ENCODE data around the gene MYO1H.
"Not testable (repeated sequence)": the region's sequence is repeated elsewhere in the genome, so short reads cannot be mapped to it uniquely, and the experiment has no call there.

Gene MYO1H

DNA sequence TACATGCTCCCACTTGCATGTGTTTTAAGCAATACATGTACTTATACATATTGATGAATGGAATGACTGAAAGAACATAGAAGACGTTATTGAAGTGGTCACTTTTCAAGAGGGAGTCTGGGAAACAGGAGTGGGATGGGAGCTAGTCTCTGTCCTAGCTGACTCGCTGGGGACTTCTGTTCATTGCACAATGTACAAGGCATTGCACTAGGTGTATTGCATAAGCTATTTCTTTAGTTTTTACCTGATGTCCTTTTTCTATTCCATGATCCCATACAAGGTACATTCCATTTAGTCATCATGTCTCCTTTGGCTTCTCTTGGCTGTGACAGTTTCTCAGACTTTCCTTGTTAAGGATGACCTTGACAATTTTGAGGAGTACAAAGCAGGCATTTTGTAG is 4.0 kb upstream of the MYO1H start:
- DNase-seq (ENCODE audit: low spot score): no peak

DNA sequence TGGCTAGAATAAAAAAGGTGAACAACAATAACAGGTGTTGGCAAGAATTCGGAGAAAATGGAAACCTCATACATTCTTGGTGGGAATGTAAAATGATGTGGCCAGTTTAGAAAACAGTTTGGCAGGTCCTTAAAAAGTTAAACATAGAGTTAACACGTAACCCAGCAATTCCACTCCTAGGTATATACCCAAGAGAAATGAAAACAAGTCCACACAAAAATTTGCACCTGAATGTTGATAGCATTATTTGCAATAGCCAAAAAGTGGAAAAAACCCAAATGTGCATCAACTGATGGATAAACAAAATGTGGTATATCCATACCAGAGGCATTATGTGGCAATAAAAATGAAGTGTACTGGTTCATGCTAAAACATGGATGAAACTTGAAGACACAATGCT is 2.3 kb upstream of the MYO1H start:
- no peak for DNase-seq (ENCODE audit: low spot score)

DNA sequence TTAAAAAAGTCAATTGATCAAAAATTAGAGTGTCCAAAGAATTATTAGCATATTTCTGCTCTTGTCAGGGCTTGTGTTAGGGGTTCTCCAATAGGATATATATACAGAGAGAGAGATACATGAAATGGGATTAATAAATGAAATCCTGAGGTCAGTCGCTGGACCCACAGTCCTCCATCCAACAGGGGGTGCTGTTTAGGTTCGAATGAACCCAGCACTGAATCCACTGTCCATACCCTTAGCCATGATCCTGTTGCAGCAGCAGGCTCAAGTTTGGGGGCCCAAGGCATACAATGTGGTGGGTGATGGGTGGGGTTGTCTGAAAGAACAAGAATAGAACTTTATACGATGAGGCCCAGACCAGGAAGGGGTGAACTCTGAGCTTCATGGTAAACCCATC is 780 bp upstream of the MYO1H start:
- DNase-seq (ENCODE audit: low spot score): no peak

DNA sequence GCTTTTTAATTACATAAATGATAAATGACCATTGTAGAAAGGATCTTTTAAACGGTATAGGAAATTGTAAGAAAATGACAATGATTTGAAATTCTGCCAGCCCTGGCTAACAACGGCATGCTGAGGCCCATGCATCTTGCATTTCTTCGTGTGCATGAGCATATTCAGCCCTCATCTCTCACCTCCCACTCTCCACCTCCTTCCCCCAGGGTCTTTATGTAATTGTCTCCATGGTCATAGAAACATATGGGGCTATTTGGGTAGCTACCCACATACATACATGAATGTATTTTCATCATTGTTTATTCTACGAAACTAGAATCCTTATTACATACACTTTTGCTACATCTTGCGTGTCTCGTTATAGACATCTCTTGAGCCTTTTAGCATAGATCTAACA is 4.5 kb downstream of the MYO1H start:
- DNase-seq (ENCODE audit: low spot score): no peak

DNA sequence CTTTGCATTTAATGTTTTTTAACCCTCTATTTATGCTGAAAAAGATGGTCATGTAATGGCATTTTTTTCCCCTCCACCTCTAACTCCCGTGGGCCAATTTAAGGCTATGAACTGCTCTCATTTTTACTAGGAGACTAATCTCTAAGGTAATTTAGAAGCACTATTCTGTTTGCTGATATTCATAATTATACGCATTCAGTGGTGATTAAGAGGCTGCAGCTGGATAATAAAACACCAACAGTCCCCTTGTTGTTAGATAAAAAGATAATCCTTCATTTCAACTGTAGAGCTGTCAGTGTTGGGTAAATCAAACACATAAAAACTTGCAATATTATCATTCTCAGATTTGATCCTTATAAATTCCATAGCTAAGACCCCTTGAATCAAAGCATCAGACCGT is 8.9 kb downstream of the MYO1H start:
- no peak for DNase-seq (ENCODE audit: low spot score)

DNA sequence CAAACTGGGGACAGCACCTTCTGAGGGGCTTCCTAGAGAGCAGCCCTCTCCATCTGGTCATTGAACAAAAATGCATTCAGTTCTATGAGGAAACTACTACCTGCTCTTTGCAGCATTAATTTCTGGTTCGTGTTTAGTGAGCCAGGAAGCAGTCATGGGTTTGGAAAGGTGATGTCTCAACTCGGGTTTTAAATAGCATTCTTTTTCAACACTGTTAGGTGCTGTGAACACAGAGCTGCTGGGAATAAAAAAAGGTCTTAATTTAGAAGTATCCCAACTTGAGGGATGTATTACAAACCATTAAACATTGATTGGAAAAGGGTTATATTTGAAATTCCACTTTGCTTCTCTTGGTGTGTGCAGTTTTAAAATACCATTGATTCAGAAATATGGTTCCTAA is 9.3 kb downstream of the MYO1H start:
- no peak for DNase-seq (ENCODE audit: low spot score)

DNA sequence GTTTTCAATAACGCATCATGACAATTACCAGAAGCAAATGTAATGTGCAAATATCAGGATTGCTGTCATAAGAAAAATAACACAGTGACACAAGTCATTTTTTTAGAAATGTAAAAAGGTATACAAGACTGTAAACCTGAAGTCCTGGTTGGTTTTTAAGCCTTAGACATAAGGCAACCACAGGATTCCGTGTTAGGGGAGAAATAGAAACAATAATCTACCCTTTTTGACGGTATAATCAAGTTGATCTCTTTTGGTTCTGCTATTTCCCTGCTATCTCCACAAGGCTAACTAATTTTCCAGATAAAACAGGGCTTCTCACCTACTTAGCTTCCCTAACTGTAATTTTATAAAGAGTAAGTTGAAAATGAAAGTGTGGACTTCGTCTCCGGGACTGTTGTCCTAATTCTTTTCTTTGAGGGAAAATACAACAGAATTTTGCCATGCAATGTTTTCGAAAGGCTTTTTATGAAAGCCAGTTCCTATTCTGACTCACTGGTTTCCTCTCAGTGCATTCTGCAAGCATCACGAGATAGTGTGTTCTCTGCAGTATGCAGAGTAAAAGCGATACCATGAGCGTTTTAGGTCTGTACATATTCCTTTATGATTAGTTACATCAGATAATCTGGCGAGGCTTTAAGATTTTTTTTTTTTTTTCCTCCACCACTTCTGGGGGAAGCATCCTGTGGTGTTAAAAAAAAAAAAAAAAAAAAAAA is 10.6 kb downstream of the MYO1H start:
- DNase-seq (ENCODE audit: low spot score): no peak

DNA sequence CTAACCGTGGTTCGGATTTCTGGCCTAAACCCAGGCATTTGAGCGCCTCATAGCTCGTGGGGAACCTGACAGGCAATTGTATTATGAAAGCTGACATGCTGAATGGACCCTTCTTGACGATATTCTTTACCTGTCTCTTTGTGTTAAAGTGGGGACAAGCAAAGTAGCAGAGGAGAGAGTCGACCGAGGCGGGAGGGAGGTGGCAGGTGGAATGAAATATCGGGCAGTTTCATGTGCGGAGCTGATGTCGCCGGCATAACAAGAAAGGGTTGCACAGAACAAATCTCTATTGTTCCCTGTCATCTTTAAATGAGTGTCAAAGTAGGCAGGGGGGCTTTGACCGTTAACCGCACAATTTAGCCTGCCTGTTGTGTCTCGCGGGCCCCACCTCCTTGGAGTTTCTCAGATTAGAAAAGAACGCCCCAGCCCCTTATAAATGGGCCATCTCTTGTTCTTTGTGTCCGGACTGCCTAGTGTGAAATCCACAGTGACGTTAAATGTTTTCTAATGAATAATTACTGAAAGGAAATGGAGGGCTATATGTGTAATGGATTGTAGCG is 11.5 kb downstream of the MYO1H start:
- no peak for DNase-seq (ENCODE audit: low spot score)

DNA sequence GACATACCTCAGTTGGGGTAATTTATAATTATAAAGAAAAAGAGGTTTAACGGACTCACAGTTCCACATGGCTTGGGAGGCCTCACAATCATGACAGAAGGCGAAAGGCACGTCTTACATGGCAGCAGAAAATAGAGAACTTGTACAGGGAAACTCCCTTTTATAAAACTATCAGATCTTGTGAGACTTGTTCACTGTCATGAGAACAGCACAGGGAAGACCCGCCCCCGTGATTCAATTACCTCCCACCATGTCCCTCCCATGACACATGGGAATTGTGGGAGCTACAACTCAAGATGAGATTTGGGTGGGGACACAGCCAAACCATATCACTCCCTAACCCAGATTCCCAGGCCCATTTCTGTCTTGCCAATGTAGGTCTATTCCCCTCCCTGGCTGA is 22.1 kb downstream of the MYO1H start:
- no peak for DNase-seq (ENCODE audit: low spot score)

DNA sequence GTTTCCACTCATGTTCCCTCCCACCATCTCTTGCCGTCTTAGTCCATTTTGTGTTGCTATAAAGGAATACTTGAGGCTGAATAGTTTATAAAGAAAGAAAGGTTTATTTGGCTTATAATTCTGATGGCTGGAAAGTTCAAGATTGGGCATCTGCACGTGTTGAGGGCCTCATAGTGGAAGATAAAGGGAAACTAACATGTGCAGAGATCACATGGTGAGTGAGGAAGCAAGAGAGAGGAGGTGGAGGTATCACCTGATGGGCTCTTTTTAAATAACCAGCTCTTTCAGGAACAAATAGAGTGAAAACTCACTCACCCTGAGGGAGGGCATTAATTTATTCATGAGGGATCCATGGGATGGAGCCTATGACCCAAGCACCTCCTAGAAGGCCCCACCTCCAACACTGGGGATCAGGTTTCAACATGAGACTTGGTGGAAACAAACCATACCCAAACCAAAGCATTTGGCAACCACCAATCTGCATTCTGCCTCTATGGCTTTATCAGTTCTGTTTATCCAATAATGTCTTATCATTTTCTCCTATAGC is 29.5 kb downstream of the MYO1H start:
- DNase-seq (ENCODE audit: low spot score): no peak

DNA sequence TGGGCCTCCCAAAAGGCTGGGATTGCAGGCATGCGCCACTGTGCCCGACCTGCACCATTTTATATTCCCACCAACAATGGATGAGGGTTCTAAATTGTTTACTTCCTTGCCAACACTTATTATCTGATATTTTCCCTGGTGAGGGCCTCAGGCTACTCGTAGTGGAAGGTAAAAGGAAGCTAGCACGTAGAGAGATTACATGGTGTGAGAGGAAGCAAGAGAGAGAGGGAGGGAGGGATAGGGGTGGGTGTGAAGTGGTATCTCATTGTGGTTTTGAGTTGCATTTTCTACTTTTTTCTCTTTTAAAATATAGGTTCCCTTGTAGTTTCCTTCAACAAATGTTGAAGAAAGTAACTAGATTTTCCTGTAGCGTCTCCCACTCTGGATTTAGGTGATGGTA is 30.9 kb downstream of the MYO1H start:
- no peak for DNase-seq (ENCODE audit: low spot score)

DNA sequence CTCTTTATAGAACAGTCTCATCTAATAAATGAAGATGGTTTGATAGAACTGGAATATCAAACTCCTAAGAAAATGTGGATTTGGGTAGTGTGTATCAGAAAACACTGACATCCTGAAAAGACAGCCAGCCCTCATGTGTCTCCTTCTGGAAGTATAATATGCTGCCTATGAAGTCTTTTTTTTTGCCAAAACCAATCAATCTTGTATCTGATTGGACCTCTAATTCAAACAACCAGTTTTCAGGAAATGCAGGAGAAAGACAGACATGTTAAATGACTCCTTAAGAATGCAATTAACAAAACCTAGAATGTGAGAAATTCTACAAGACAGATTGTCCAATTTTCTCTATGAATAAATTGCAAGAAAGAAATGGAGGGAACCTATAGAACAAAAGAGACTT is 34.3 kb downstream of the MYO1H start:
- no peak for DNase-seq (ENCODE audit: low spot score)

DNA sequence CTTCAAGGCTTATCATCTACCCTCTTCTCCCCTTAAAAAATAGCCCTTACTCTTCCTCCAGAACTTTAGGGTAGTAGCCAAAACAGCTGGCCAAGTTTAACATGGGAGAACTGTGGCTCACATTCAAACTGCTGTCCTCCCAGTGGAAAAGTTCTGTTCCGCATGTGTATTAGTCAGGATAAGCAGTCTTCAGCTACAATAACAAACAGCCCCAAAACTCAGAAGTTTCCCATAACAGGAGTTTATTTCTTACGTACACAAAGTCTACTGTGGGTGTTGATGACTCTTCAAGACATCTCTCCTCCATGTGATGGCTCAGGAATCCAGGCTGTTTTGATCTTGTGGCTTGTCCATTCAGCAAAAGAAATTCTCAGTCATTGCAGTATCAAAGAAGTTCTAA is 35.5 kb downstream of the MYO1H start:
- DNase-seq (ENCODE audit: low spot score): no peak

DNA sequence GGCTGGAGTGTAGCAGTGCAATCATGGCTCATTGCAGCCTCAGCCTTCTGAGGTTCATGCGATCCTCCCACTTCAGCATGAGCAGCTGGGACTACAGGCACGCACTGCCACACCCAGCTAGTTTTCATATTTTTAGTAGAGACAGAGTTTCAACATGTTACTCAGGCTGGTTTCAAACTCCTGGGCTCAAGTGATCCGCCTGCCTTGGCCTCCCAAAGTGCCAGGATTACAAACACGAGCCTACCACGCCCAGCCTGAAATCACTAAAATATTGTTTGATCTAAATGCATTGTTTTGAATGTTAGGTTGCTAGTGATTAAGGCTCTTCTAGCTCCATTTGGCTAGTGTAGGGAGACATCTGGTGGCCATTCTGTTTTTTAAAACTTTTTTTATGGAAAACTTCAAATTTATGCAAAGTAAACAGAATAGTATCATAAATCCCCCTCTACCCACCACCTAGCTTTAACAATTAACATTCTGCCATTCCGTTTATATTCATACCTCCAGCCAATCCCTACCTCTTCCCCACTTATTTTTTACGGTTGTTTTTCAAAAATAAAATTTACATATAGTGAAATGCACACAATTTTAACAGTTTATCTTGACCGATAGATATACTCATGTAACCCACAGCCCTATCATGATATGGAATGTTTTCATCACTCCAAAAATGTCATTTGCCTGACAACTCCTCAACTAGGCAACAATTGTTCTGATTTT is 37.8 kb downstream of the MYO1H start:
- DNase-seq (ENCODE audit: low spot score): peak; percentile 52

DNA sequence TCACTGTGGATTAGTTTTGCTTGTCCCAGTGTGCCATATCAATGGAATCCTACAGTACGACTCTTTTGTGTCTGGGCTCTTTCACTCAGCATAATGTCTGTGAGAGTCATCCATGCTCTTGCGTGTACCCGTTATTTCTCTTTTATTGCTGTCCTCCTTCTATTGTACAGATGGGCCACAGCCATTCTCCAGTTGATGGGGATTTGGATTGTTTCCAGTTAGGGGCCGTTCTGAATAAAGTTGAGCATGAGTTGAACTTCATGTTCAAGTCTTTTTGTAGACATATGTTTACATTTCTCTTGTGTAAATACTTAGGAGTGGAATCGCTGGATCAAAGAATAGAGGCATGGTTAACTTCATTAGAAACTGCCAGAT is 38.3 kb downstream of the MYO1H start:
- DNase-seq (ENCODE audit: low spot score): no peak

DNA sequence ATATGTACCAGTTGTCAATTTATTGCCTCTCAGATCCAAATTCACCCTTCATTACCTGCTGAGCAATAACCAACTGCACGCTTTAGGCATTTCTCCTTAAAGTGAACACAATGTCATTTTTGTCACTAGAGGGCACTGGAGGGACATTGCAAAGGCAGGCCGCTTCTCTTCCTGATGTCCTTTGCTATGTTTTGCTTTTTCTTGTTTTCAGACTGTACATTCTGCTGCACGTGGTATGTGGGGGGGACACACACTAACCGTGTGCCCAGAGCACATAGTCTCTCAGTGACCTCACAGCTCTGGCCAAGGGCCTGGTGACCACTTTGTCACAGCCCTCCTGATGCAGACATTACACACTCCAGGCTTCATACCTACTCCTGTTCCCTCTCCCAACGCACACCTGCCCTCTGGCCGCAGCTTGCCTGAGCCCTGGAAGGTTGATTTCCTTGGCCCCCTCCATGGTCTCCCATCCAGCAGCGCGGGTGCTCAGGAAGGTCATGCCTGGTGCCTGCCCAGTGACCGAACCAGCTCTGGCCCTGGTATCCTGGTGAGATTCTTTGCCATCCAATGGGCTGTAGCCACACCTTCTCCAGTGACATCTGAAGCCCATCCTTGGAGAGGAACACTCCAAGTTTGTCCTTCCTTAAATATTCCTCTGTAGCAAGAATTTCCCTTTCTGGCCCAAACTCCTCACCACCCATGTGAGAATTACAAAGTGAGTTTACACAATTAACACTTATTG is 39.9 kb downstream of the MYO1H start:
- peak; percentile 64 for DNase-seq (ENCODE audit: low spot score)

DNA sequence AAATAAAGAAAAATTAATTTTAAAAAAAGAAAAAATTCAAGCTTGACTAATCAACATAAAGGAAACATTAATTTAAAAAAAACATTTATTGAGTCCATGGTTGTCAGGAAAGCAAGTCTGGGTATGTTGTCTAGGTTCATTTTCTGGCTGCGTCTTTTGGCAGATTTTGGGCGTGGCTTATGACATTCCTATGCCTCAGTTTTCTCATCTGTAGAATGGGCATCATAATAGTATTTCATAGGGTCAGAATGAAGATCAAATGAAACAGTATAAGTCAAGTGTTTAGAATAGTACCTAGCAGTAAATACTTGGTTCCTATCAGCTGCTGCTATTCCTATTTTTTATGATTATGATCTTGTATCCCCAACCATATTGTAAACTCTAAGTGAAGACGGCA is 40.5 kb downstream of the MYO1H start:
- DNase-seq (ENCODE audit: low spot score): no peak

DNA sequence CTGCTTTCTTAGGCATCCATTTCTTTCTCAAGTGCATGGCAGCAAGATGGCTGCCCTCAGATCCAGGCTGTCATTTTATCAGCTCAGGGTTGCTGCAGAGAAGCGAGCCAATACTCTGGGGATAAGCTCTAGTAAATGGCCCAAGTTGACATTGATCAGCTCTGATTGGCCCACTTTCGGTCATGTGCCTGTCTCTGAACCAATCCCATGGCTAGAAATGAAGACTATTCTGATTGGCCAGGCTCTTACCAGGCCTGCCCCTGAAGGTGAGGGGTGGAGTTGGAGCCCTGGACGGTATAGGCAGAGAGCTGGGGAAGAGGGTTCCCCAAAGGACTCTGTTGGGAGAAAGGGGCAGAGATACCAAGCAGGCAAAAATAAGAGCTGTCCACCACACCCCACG is 41.4 kb downstream of the MYO1H start:
- DNase-seq (ENCODE audit: low spot score): no peak

DNA sequence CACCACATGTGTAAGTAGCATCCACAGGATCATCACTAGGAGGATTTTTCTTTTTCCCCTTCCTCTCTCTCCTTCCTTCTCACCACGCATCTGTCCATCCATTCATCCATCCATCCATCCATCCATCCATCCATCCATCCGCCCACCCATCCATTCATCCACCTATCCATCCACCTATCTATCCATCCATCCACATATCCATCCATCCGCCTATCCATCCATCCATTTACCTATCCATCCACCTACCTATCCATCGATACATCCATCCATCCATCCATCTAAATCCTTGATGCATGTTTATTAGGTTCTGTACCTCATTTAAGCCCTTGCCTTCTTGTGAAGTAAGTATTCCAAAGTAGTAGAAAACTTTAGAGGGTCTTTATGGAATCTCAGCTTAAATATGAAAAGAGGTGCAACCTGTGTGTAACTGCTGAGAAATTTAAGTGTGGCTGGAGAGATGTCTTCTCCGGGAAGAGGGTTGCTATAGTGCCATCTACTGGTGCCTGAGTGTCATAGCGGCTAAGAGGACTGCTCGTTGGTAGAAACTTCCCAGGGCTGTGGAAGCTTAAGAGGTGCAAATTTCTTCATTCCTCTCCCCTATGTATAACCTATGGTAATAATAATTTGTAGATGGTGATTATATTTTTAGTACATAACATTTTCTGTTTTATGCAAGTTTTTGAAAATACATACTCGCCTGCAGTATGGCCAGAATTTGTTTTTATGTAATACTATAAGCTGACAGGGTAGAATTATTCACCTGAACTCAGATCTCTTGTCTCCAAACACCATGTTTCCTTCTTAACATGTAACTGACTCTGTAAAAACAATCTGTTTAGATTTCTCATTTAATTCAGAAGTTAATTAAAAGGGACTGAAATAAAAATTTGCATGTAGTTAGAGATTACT is 46.0 kb downstream of the MYO1H start:
- peak; percentile 83 for DNase-seq (ENCODE audit: low spot score)

DNA sequence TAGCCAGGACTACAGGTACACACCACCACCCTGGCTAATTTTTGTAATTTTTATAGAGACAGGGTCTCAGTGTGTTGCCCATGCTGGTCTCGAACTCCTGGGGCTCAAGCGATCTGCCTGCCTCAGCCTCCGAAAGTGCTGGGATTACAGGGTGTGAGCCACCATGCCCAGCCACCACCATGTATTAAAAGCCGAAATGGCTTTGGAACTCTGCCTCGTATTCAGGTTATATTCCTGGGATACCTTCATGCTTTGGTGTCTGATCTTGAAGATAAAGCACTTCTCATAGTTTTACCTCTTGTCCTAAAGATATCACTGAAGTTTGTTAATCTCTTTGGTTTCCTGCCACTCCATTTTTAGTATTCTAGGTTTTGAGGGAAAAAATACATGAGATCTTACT is 47.2 kb downstream of the MYO1H start:
- DNase-seq (ENCODE audit: low spot score): no peak

DNA sequence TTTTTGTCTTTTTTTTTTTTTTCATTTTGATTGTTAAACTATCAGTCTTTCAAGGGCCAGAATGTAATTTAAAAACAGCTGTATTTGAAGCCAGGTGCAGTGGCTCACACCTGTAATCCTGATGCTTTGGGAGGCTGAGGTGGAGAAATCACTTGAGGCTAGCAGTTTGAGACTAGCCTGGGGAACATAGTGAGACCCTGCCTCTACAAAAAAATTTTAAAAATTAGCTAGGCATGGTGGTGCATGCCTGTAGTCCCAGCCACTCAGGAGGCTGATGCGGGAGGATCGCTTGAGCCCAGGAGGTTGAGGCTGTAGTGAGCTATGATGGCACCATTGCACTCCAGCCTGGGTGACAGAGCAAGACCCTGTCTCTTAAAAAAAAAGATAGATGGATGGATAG is 57.1 kb downstream of the MYO1H start:
- DNase-seq (ENCODE audit: low spot score): not testable (repeated sequence)

DNA sequence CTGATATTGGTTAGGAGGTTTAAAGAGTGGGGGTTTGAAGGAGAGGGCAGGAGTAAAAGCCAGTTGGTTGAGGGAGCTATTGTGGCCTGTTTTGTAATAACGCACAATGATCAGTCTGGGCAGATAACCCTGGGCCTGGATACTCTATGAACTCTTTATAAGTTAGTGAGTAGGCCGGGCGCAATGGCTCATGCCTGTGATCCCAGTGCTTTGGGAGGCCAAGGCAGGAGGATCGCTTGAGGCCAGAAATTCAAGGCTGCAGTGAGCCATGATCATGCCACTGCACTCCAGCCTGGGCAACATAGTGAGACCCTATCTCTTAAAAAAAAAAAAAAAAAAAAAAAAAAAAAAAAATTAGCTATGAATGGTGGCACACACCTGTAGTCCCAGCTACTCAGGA is 58.4 kb downstream of the MYO1H start:
- DNase-seq (ENCODE audit: low spot score): not testable (repeated sequence)

Data from D341Med (cell line).